Esophagus (tissue), 2 donors: Measurements from ENCODE around the gene PIGK. TPM values are rescaled to one million over a fixed set of nuclear protein-coding genes. Genes with fewer than 3 reads are reported as not detected.
"Not testable (repeated sequence)": the region's sequence is repeated elsewhere in the genome, so short reads cannot be mapped to it uniquely, and the experiment has no call there.

Experiments
- H3K27ac ChIP-seq, 2 donors: one replicate each; pipeline ENCODE4 v1.5.1; 2013; ENCODE audit warnings: low read depth in 2 of 2, mild to moderate bottlenecking in 2 of 2, inconsistent platforms in 1 of 2, low read length in 1 of 2, moderate library complexity in 1 of 2
- H3K27me3 ChIP-seq, 2 donors: one replicate each; pipeline ENCODE4 v1.6.1; 2013; ENCODE audit warnings: low read length in 2 of 2, control low read depth in 1 of 2, mild to moderate bottlenecking in 1 of 2; ENCODE audit not compliant: insufficient read depth in 2 of 2, control insufficient read depth in 1 of 2
- H3K36me3 ChIP-seq, 2 donors: one replicate each; pipeline ENCODE4 v1.6.1; 2013; ENCODE audit warnings: low read length in 1 of 2; ENCODE audit not compliant: control insufficient read depth in 2 of 2, insufficient read depth in 2 of 2
- H3K4me1 ChIP-seq, 2 donors: one replicate each; pipeline ENCODE4 v1.6.1; 2013; ENCODE audit warnings: low read length in 1 of 2; ENCODE audit not compliant: control insufficient read depth in 2 of 2, insufficient read depth in 2 of 2
- H3K4me3 ChIP-seq, 2 donors: one replicate each; pipeline ENCODE4 v1.5.1; 2013; ENCODE audit warnings: low read length in 2 of 2, mild to moderate bottlenecking in 2 of 2, low read depth in 1 of 2, moderate library complexity in 1 of 2
- H3K9me3 ChIP-seq, 2 donors: one replicate each; pipeline ENCODE4 v1.6.1; 2013; ENCODE audit warnings: mild to moderate bottlenecking in 2 of 2, low read depth in 1 of 2, low read length in 1 of 2, moderate library complexity in 1 of 2; ENCODE audit not compliant: control insufficient read depth in 2 of 2, insufficient read depth in 1 of 2
- WGBS, 2 donors: extraction: QIAGEN DNeasy Blood & Tissue Kit; methylation state at CpG; one replicate each; pipeline ENCODE4 v1.1.7; 2013; 5-methylcytosine and 5-hydroxymethylcytosine counted together
- polyA plus RNA-seq, 2 donors: library from polyadenylated mRNA; stranded (reverse); fragments of 200-250 nt; gene quantifications; one replicate each; pipeline ENCODE4 v1.2.3, GENCODE V29; 2013
- donor health status: healthy with polysubstance abuse.
- donor health status: Bipolar disorder and iron deficiency.

The PIGK gene
- polyA plus RNA-seq, 2 donors, result 2.5 to 5.8 TPM

DNA sequence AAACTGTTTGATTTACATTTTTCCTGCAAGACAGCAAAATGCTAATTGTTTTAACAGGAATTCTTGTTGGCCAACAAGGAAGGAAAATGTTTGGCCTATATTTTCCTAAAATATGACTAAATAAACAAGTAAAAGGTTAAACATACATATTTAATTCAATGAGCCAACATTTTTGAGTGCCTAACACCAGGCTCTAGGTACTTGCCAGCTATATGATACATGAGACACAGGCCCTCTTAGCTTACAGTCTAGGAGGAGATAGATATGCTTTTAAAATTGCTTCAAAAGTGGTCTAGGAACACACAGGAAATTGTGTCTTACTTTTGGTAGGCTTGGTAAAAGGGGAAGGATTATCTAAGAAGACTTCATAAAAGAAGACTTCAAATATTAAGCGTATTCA lies 50.9 kb downstream of the PIGK start:
- no peaks in the 10 kb centered on the region for H3K36me3 ChIP-seq
- WGBS, 2 donors, result 98 to 100% methylated on average over 1 of the region's 1 CpG
- no peaks in the 10 kb centered on the region for H3K27me3 ChIP-seq
- no peak overlapping the region for H3K4me3 ChIP-seq
- H3K4me1 ChIP-seq, result no peaks in the 10 kb centered on the region
- H3K9me3 ChIP-seq, result no peaks in the 10 kb centered on the region
- H3K27ac ChIP-seq, result no peak overlapping the region

- no peak overlapping the region for H3K27ac ChIP-seq
- H3K9me3 ChIP-seq, result no peaks in the 10 kb centered on the region
- H3K27me3 ChIP-seq, result no peaks in the 10 kb centered on the region
- WGBS, 2 donors, result 88 to 91% methylated on average over 5 of the region's 5 CpGs
- no peaks in the 10 kb centered on the region for H3K4me1 ChIP-seq
- H3K36me3 ChIP-seq, result no peaks in the 10 kb centered on the region
- no peak overlapping the region for H3K4me3 ChIP-seq
Measured at GRCh38 chr1:77164434-77164944, 54.7 kb downstream of the PIGK start.

DNA sequence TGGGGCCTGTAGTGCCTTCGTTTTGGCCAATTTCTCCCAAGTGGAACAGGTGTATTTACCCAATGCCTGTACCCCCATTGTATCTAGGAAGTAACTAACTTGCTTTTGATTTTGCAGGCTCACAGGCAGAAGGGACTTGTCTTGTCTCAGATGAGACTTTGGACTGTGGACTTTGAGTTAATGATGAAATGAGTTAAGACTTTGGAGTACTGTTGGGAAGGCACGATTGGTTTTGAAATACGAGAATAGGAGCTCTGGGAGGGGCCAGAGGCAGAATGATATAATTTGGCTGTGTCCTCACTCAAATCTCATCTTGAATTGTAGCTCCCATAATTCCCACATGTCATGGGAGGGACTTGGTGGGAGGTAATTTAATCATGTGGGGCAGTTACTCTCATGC lies 59.5 kb downstream of the PIGK start:
- H3K9me3 ChIP-seq, H3K27ac ChIP-seq, H3K27me3 ChIP-seq, H3K4me3 ChIP-seq, H3K36me3 ChIP-seq, H3K4me1 ChIP-seq: not testable (repeated sequence)
- 96 to 97% methylated on average over 3 of the region's 3 CpGs for WGBS, 2 donors

DNA sequence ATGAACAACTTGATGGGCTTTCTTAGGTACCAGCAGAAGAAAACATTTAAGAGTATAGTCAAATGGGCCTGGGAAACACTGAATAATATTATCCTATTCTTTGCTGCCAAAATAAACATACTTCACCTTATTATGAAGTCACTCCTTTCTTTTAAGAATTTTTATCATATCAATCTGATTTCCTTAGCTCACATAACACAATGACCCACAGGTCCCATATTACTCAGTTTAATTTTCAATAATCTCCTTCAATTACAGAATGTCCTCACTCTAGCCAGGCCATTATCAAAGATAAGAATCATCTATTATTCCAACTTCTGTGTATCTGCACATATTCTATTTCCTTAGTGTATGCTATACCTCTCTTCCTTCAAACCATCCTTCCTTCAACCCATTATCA lies 63.0 kb downstream of the PIGK start:
- no peak overlapping the region for H3K4me3 ChIP-seq
- H3K4me1 ChIP-seq, result no peaks in the 10 kb centered on the region
- no peaks in the 10 kb centered on the region for H3K27me3 ChIP-seq
- peaks cover 0 to 3% of the 10 kb centered on the region in 2 donors for H3K9me3 ChIP-seq
- no peak overlapping the region for H3K27ac ChIP-seq
- H3K36me3 ChIP-seq, result no peaks in the 10 kb centered on the region

DNA sequence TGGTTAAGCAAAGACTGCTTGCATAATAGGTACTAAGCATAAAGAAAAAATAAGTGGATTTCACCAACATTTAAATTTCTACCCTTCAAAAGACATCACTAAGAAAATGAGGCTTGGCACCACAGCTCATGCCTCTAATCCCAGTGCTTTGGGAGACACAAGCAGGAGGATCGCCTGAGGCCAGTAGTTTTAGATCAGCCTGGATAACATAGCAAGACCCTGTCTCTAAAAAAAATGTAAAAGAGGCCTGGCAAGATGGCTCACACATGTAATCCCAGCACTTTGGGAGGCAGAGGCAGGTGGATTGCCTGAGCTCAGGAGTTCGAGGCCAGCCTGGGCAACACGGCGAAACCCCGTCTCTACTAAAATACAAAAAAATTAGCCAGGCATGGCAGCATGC lies 73.0 kb downstream of the PIGK start:
- no peaks in the 10 kb centered on the region for H3K9me3 ChIP-seq
- H3K27ac ChIP-seq, result no peak overlapping the region
- H3K36me3 ChIP-seq, result no peaks in the 10 kb centered on the region
- no peaks in the 10 kb centered on the region for H3K4me1 ChIP-seq
- no peaks in the 10 kb centered on the region for H3K27me3 ChIP-seq
- WGBS, 2 donors, result 94% methylated on average over 5 of the region's 5 CpGs
- no peak overlapping the region for H3K4me3 ChIP-seq

DNA sequence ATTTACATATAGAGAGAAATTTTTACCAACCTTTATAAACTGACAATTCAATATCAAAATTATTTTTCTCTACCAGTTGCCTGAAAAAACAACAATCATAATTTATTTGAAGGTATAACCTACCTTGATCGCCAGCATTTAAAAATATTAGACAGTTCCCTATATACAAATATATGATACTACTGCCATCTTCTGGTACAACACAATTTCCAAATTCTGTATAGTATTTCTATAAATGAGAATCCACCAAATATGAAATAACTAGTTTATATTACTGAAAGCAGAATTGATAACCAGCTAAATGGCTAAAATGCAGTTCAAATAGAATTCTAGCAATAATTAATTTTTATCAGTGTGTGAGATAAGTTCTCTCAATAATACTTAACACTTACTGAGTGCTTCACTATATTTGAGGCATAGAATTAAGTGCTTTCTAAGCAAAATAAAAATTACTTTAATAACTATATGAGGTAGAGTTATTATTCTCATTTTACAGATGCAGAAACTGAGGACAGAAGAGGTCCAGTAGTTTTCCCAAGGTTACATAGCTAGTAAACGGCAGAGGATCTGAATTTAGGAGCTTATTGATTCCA lies 75.6 kb downstream of the PIGK start:
- Histone ChIP-seq H3K36me3 (no peaks in the 10 kb centered on the region), H3K9me3 (no peaks in the 10 kb centered on the region), H3K4me1 (no peaks in the 10 kb centered on the region), H3K27ac (no peak overlapping the region), H3K27me3 (no peaks in the 10 kb centered on the region), H3K4me3 (no peak overlapping the region)
- 59 to 60% methylated on average over 2 of the region's 2 CpGs for WGBS, 2 donors

DNA sequence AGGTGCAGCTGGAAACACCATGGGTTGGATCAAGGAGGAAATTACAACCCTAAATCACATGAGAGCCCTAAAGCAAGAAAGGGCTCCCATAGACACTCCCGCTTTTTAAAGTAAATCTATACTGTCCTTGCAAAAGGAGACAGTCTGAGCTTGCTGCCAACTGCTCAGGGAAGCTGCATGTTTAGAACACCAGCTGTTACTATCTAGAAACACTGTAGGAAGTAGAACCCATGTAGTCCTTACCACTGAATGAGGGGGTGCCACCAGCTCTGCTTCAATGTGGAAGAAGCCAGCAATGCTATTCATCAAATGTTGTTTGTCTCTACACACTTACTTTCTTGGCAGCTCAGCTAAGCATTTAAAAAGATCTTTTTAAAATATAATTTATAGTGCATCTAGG lies 79.8 kb downstream of the PIGK start:
- no peaks in the 10 kb centered on the region for H3K9me3 ChIP-seq
- 96 to 100% methylated on average over 1 of the region's 1 CpG for WGBS, 2 donors
- H3K27me3 ChIP-seq, result no peaks in the 10 kb centered on the region
- H3K4me3 ChIP-seq, result no peak overlapping the region
- no peak overlapping the region for H3K27ac ChIP-seq
- no peaks in the 10 kb centered on the region for H3K4me1 ChIP-seq
- H3K36me3 ChIP-seq, result no peaks in the 10 kb centered on the region

GRCh38 chr1:77134359-77134758 lies 84.9 kb downstream of the PIGK start:
- no peak overlapping the region for H3K27ac ChIP-seq
- no peaks in the 10 kb centered on the region for H3K36me3 ChIP-seq
- H3K27me3 ChIP-seq, result no peaks in the 10 kb centered on the region
- 66 to 78% methylated on average over 2 of the region's 2 CpGs for WGBS, 2 donors
- H3K9me3 ChIP-seq, result no peaks in the 10 kb centered on the region
- no peaks in the 10 kb centered on the region for H3K4me1 ChIP-seq
- no peak overlapping the region for H3K4me3 ChIP-seq

DNA sequence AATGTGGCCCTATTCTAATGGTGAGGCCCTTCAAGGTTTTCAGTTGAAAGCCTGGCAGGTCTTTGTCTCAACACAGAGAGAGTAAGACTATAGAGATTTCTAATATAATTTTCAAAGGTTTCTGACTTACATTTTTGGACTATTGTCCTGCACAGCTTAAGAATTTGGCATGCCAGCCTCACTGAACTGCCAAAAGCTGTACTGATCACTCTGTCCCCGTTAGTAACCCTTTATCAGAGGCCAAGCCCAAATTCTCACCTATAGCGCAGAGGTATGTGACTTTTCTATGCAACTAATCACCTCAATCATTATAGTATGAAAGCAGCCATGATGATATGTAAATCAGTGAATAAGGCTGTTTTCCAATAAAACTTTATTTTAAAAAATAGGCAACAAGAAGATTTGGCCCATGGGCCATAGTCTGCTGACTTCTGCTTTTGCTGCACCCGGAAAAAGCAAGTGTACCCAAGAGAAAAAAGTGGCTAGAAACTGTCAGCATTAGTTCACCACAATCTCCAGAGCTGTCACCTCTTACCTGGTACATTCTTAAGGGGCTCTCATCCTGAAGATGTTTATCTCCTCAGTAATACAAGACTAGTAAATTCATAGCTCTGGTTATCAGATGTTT lies 85.4 kb downstream of the PIGK start:
- H3K4me1 ChIP-seq, result no peaks in the 10 kb centered on the region
- no peak overlapping the region for H3K4me3 ChIP-seq
- no peaks in the 10 kb centered on the region for H3K9me3 ChIP-seq
- H3K27me3 ChIP-seq, result no peaks in the 10 kb centered on the region
- no peaks in the 10 kb centered on the region for H3K36me3 ChIP-seq
- WGBS, 2 donors, result 82 to 85% methylated on average over 3 of the region's 3 CpGs
- no peak overlapping the region for H3K27ac ChIP-seq

- H3K4me3 ChIP-seq, result no peak overlapping the region
- no peaks in the 10 kb centered on the region for H3K27me3 ChIP-seq
- H3K4me1 ChIP-seq, result no peaks in the 10 kb centered on the region
- H3K27ac ChIP-seq, result no peak overlapping the region
- H3K9me3 ChIP-seq, result no peaks in the 10 kb centered on the region
- 21 to 24% methylated on average over 2 of the region's 2 CpGs for WGBS, 2 donors
- H3K36me3 ChIP-seq, result no peaks in the 10 kb centered on the region
Measured at GRCh38 chr1:77126307-77126706, 92.9 kb downstream of the PIGK start.
